ENCODE data around the gene AIPL1. TPM values are rescaled to one million over a fixed set of nuclear protein-coding genes. Genes with fewer than 3 reads are reported as not detected.

AIPL1 gene
- total RNA-seq, 2 donors from 2014 or later: not detected

- no peaks in the 10 kb centered on the region for H3K4me1 ChIP-seq
- no peaks in the 10 kb centered on the region for H3K9me3 ChIP-seq
- DNase-seq (ENCODE audit: low spot score): no peak
- H3K27me3 ChIP-seq: no peaks in the 10 kb centered on the region
- H3K36me3 ChIP-seq: no peaks in the 10 kb centered on the region
- H3K4me3 ChIP-seq: no peak overlapping the region
- TF ChIP-seq CTCF (IDR thresholded peaks at IDR 0.05): no peak
- no peak overlapping the region for H3K27ac ChIP-seq
These were observed 26.2 kb downstream of the AIPL1 start for GRCh38 chr17:6408735-6409134.

- Histone ChIP-seq H3K4me1 (no peaks in the 10 kb centered on the region), H3K27me3 (no peaks in the 10 kb centered on the region), H3K36me3 (no peaks in the 10 kb centered on the region), H3K4me3 (no peak overlapping the region), H3K27ac (no peak overlapping the region), H3K9me3 (no peaks in the 10 kb centered on the region)
- no peak for TF ChIP-seq CTCF (IDR thresholded peaks at IDR 0.05)
- DNase-seq (ENCODE audit: low spot score): no peak
These were observed 26.6 kb downstream of the AIPL1 start for GRCh38 chr17:6408276-6408675.

GRCh38 chr17:6402258-6402657, 32.7 kb downstream of the AIPL1 start:
- DNase-seq (ENCODE audit: low spot score): no peak

GRCh38 chr17:6398955-6399354, 36.0 kb downstream of the AIPL1 start:
- Histone ChIP-seq H3K9me3 (peaks cover 0 to 13% of the 10 kb centered on the region in 2 donors), H3K4me3 (no peak overlapping the region), H3K27ac (no peak overlapping the region), H3K27me3 (no peaks in the 10 kb centered on the region), H3K4me1 (no peaks in the 10 kb centered on the region), H3K36me3 (no peaks in the 10 kb centered on the region)
- no peak for DNase-seq (ENCODE audit: low spot score)
- no peak for TF ChIP-seq CTCF (IDR thresholded peaks at IDR 0.05)

More at GRCh38 chr17:6402258-6402657, 32.7 kb downstream of the AIPL1 start:
- Histone ChIP-seq H3K4me1 (no peaks in the 10 kb centered on the region), H3K36me3 (no peaks in the 10 kb centered on the region), H3K27ac (no peak overlapping the region), H3K27me3 (no peaks in the 10 kb centered on the region), H3K4me3 (no peak overlapping the region), H3K9me3 (peaks cover 0 to 13% of the 10 kb centered on the region in 2 donors)
- TF ChIP-seq CTCF (IDR thresholded peaks at IDR 0.05): no peak

GRCh38 chr17:6394055-6394606, 40.8 kb downstream of the AIPL1 start:
- TF ChIP-seq CTCF (IDR thresholded peaks at IDR 0.05): no peak
- Histone ChIP-seq H3K9me3 (peaks cover 0 to 3% of the 10 kb centered on the region in 2 donors), H3K27me3 (no peaks in the 10 kb centered on the region), H3K27ac (no peak overlapping the region), H3K36me3 (no peaks in the 10 kb centered on the region), H3K4me3 (no peak overlapping the region), H3K4me1 (no peaks in the 10 kb centered on the region)
- DNase-seq (ENCODE audit: low spot score): no peak

- no peak for TF ChIP-seq CTCF (IDR thresholded peaks at IDR 0.05)
These were observed 41.5 kb downstream of the AIPL1 start for GRCh38 chr17:6393351-6393952.

More at GRCh38 chr17:6393351-6393952, 41.5 kb downstream of the AIPL1 start:
- H3K36me3 ChIP-seq: no peaks in the 10 kb centered on the region
- H3K4me1 ChIP-seq: no peaks in the 10 kb centered on the region
- DNase-seq (ENCODE audit: low spot score): no peak
- no peaks in the 10 kb centered on the region for H3K9me3 ChIP-seq
- H3K27ac ChIP-seq: no peak overlapping the region
- no peak overlapping the region for H3K4me3 ChIP-seq
- no peaks in the 10 kb centered on the region for H3K27me3 ChIP-seq

Measured in right atrium auricular region (tissue), 2 donors.